A549 (cell line): ENCODE data around the gene SRSF7. TPM values are rescaled to one million over a fixed set of nuclear protein-coding genes. Genes with fewer than 3 reads are reported as not detected.
"Not testable (repeated sequence)": the region's sequence is repeated elsewhere in the genome, so short reads cannot be mapped to it uniquely, and the experiment has no call there.

Source experiments
- ATAC-seq, 2 experiments: fragments of 200-7000 bp in 1 of 2; fragments of >200 bp in 1 of 2; cut with Nextera tagmentation in 1 of 2; cut with Tn5 transposase in 1 of 2; 3 replicates each; pipeline versions ENCODE4 v1.8.0 to v1.9.1; 2018 to 2020; ENCODE audit warnings: mild to moderate bottlenecking in 1 of 2, moderate library complexity in 1 of 2
- CTCF ChIA-PET: fragments of 300-600 bp; sonication (Branson Sonifier 250); formaldehyde crosslinking; extraction: SDS; loops from one replicate; lab custom pipeline; 2021; ENCODE audit warnings: antibody characterized with exemption, inconsistent platforms; lab: Yijun Ruan, JAX
- POLR2A ChIA-PET: fragments of 350-600 bp; formaldehyde crosslinking; extraction: SDS; loops from one replicate; lab custom pipeline; 2021; ENCODE audit warnings: antibody characterized with exemption, inconsistent platforms; lab: Yijun Ruan, JAX
- DNase-seq, 2 experiments: peaks; one replicate each; pipeline versions ENCODE4 v3.0.0 to v3.0.0-alpha.2; 2011 to 2016; ENCODE audit warnings: low read depth in 1 of 2, low spot score in 1 of 2
- FAIRE-seq: peaks from 2 replicates; lab custom pipeline; 2011; peaks lifted over from hg19 to GRCh38; lab: Jason Lieb, UNC
- H3K27ac ChIP-seq, 2 experiments: fragments of >200 bp; sonication (Bioruptor Twin); formaldehyde crosslinking; 3 replicates each; pipeline ENCODE4 v1.5.1; 2016 to 2017
- H3K4me1 ChIP-seq: fragments of >200 bp; sonication (Bioruptor Twin); formaldehyde crosslinking; 3 replicates; pipeline ENCODE4 v1.6.1; 2016
- H3K4me2 ChIP-seq: fragments of >200 bp; sonication (Bioruptor Twin); formaldehyde crosslinking; 3 replicates; pipeline ENCODE4 v1.6.1; 2016
- H3K4me3 ChIP-seq: fragments of >200 bp; sonication (Bioruptor Twin); formaldehyde crosslinking; 3 replicates; pipeline ENCODE4 v1.5.1; 2016
- H3K9me3 ChIP-seq: fragments of >200 bp; sonication (Bioruptor Twin); formaldehyde crosslinking; 3 replicates; pipeline ENCODE4 v1.6.1; 2016
- CEBPB ChIP-seq, 2 experiments: fragments of >200 bp in 1 of 2; sonication (Bioruptor Twin) in 1 of 2; formaldehyde crosslinking in 1 of 2; IDR thresholded peaks; 2 replicates each; pipeline ENCODE4 v1.6.1; 2012 to 2016
- CHD2 ChIP-seq: fragments of 150-350 bp; IDR thresholded peaks from 2 replicates; pipeline ENCODE4 v1.6.1; 2014; ENCODE audit warnings: low read length; ENCODE audit not compliant: partially characterized antibody
- FOSL2 ChIP-seq, 2 experiments: fragments of 450-650 bp in 1 of 2; fragments of >200 bp in 1 of 2; sonication (Bioruptor Twin) in 1 of 2; formaldehyde crosslinking; IDR thresholded peaks; 2 replicates each; pipeline versions ENCODE4 v1.5.0 to v1.6.1; 2016 to 2020; ENCODE audit warnings: mild to moderate bottlenecking in 1 of 2, moderate library complexity in 1 of 2
- HOXB5 ChIP-seq: fragments of 250-450 bp; sonication (Bioruptor Pico); IDR thresholded peaks from 2 replicates; pipeline ENCODE4 v1.5.0; 2020; ENCODE audit warnings: mild to moderate bottlenecking, moderate library complexity
- KDM5A ChIP-seq: fragments of 200-600 bp; sonication (generic); IDR thresholded peaks from 2 replicates; pipeline ENCODE4 v1.6.1; 2016; ENCODE audit warnings: antibody characterized with exemption, mild to moderate bottlenecking
- MAFK ChIP-seq: fragments of 450-650 bp; IDR thresholded peaks from 2 replicates; pipeline ENCODE4 v1.6.1; 2014; ENCODE audit not compliant: partially characterized antibody
- SREBF2 ChIP-seq: fragments of 450-650 bp; IDR thresholded peaks from 2 replicates; pipeline ENCODE4 v1.6.1; 2014; ENCODE audit warnings: mild to moderate bottlenecking, moderate library complexity
- ZC3H11A ChIP-seq: fragments of 450-650 bp; IDR thresholded peaks from 2 replicates; pipeline ENCODE4 v1.6.1; 2014; ENCODE audit warnings: antibody characterized with exemption, mild to moderate bottlenecking
- ZNF302 ChIP-seq: fragments of 250-450 bp; sonication (Bioruptor Pico); IDR thresholded peaks from 2 replicates; pipeline ENCODE4 v1.9.0; 2021; ENCODE audit warnings: inconsistent platforms, mild to moderate bottlenecking, moderate library complexity
- ZSCAN20 ChIP-seq: fragments of 250-450 bp; sonication (Bioruptor Pico); IDR thresholded peaks from 2 replicates; pipeline ENCODE4 v1.8.0; 2022; ENCODE audit warnings: mild to moderate bottlenecking, moderate library complexity
- WGBS: methylation state at CpG from one replicate; pipeline ENCODE4 v1.1.6; 2017; ENCODE audit errors: missing lambda C conversion rate; 5-methylcytosine and 5-hydroxymethylcytosine counted together
- polyA plus RNA-seq, 4 experiments: library from polyadenylated mRNA; depleted of rRNA in 3 of 4; stranded (reverse); fragments of >200 nt; fragmentation: RNase III in 1 of 4; extraction: RNeasy Plus Mini Kit Qiagen cat#74134 plus additional on column Dnase treatment in 1 of 4; gene quantifications; 2 replicates in 3 of 4; 3 replicates in 1 of 4; pipeline ENCODE4 v1.2.3, GENCODE V29; 2011 to 2017
- TF ChIP-seq, protein P1 (sequence below): fragments of 150-350 bp; IDR thresholded peaks from 2 replicates; pipeline ENCODE4 v1.6.1; 2014; ENCODE audit warnings: low read depth, mild to moderate bottlenecking, low read length

Gene SRSF7
- polyA plus RNA-seq, 2 of the 4 experiments (the other 2 are of a cell fraction) = 397 to 544 TPM

DNA sequence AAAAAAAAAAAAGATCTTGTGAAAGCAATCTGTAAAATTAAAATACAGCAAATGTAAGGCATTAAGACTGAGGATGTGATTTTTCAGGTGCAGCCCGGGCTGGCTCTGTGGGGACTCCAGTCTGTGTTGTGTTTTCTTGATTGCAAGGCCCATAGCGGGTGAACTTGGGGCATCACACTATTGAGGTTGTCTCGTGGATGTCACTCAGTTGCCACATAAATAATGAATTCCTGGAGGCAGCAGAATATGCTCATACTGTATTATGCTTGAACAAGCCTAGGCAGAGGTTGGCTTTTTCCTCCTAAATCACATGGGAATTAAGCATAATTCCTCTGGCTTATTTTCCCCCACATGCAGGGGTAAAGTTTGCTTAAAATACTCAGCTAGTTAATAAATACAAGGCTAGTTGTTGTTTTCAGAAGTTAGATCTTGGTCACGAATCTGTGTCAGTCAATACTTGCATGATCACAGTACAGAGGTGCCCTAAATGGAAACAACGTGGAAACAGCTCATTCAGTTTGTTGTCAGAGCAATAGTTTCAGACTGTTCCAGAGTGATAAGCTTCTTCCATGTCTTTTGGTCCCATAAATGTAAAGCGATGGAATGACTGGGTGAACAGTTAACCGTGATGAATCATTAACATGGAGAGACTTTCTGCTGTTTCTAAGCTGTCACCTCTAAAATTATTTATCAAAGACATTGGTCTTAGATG lies 43.2 kb upstream of the SRSF7 start:
- DNase-seq (no peak), ATAC-seq (peak in 1 of 2 experiments; percentile 13; a peak in 3 of 6 replicates), FAIRE-seq (no peak)
- no peak overlapping the region for H3K4me3 ChIP-seq
- WGBS = 57% methylated on average over 7 of the region's 7 CpGs
- TF ChIP-seq MAFK = no peak
- no peak for TF ChIP-seq CHD2
- TF ChIP-seq ZNF302 = no peak
- TF ChIP-seq SREBF2 = no peak
- TF ChIP-seq HOXB5 (CRISPR knock-in tag) = no peak
- TF ChIP-seq ZC3H11A = no peak
- no peak for TF ChIP-seq KDM5A
- no peaks in the 10 kb centered on the region for H3K9me3 ChIP-seq
- H3K4me2 ChIP-seq = peak overlapping the region; percentile 28; the same call in 2 of the 3 replicates
- CTCF ChIA-PET = interaction anchor here (0.6 to 1.8 kb wide), 2 partner anchors 12 to 260 kb away, joined by 3 to 8 read pairs; no protein-coding TSS in a partner anchor
- H3K4me1 ChIP-seq = peaks cover 28% of the 10 kb centered on the region
- POLR2A ChIA-PET = interaction anchor here (7.4 kb wide), 1 partner anchor 44 kb away, joined by 38 read pairs; the partner anchor contains the start of gene SRSF7
- 0 out of 6 replicates have a peak overlapping the region, but pooled peaks of 1 of the 2 experiments have one; percentile 10 for H3K27ac ChIP-seq

DNA sequence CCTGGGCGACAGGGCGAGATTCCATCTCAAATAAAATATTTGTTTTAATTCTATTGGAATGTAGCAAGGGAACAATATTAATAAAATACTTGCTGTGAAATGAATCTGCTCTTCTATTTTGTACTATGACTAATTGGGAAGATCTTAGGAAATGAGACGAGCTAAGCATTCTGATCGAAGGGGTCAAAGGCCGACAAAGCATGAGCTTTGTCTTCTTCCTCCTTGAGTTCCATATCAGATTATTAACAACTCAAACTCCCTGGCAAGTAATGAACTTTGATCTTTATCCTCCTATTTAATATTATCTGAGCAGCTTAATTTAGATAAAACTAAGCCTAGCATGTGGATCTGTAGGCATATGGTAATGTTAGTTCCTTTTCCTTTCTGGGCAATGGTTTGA lies 42.4 kb upstream of the SRSF7 start:
- DNase-seq (no peak), ATAC-seq (no peak), FAIRE-seq (no peak)
- H3K4me1 ChIP-seq = peaks cover 28% of the 10 kb centered on the region
- H3K27ac ChIP-seq = no peak overlapping the region
- WGBS = 96% methylated on average over 5 of the region's 5 CpGs
- peak; percentile 47 for TF ChIP-seq MAFK
- no peak for TF ChIP-seq FOSL2 (IDR thresholded peaks at IDR 0.05)
- no peak for TF ChIP-seq FOSL2 (CRISPR knock-in tag; IDR thresholded peaks at IDR 0.05)
- no peak overlapping the region for H3K4me3 ChIP-seq
- H3K4me2 ChIP-seq = no peak overlapping the region
- CTCF ChIA-PET = no interaction called here
- H3K9me3 ChIP-seq = no peaks in the 10 kb centered on the region
- POLR2A ChIA-PET = interaction anchor here (1.4 kb wide), 1 partner anchor 42 kb away, joined by 5 read pairs; the partner anchor contains the start of gene SRSF7

DNA sequence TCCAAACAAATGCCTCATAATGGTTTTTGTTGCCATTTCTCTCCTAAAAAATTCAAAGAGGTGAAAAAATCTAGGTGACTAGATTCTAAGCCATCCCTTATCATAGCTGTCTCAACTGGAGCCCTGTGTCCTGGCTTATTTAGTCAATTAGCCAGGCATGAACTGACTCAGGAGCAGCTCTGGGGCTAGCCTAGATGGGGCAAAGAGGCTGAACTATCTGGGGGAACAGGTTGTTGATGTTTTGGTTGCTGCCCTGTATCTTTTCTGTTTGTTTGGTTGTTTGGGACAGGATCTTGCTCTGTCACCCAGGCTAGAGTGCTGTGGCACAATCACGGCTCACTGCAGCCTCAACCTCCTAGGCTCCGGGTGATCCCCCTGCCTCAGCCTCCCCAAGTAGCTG lies 41.6 kb upstream of the SRSF7 start:
- Histone ChIP-seq H3K4me2 (no peak overlapping the region), H3K4me1 (peaks cover 24% of the 10 kb centered on the region)
- DNase-seq (no peak), ATAC-seq (no peak)
- WGBS = 46% methylated on average over 2 of the region's 2 CpGs
- TF ChIP-seq, protein P1, sequence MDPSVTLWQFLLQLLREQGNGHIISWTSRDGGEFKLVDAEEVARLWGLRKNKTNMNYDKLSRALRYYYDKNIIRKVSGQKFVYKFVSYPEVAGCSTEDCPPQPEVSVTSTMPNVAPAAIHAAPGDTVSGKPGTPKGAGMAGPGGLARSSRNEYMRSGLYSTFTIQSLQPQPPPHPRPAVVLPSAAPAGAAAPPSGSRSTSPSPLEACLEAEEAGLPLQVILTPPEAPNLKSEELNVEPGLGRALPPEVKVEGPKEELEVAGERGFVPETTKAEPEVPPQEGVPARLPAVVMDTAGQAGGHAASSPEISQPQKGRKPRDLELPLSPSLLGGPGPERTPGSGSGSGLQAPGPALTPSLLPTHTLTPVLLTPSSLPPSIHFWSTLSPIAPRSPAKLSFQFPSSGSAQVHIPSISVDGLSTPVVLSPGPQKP = no peak
- no peak for TF ChIP-seq ZSCAN20
- no peak for TF ChIP-seq CEBPB (IDR thresholded peaks at IDR 0.05)
- TF ChIP-seq, all 56 proteins: peak for 0
- FAIRE-seq = no peak
- ChIA-PET CTCF (no interaction called here), POLR2A (interaction anchor here (1.4 kb wide), 1 partner anchor 42 kb away, joined by 5 read pairs; the partner anchor contains the start of gene SRSF7)
- H3K9me3 ChIP-seq = no peaks in the 10 kb centered on the region
- H3K27ac ChIP-seq = no peak overlapping the region
- H3K4me3 ChIP-seq = no peak overlapping the region

DNA sequence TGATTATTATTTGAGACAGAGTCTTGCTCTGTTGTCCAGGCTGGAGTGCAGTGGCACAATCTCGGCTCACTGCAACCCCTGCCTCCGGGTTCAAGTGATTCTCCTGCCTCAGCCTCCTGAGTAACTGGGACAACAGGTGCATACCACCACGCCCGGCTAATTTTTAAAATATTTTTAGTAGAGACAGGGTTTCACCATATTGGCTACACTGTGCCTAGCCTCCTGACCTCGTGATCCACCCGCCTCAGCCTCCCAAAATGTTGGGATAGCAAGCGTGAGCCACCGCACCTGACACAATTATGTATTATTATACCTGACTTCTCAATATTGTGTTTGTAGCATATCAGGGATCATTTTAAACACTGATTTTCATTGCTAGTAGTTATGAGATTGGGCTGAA lies 41.2 kb upstream of the SRSF7 start:
- H3K9me3 ChIP-seq, H3K4me3 ChIP-seq, FAIRE-seq, CTCF ChIA-PET, DNase-seq, ATAC-seq, H3K27ac ChIP-seq, H3K4me2 ChIP-seq: not testable (repeated sequence)
- POLR2A ChIA-PET = interaction anchor here (1.4 kb wide), 1 partner anchor 41 kb away, joined by 5 read pairs; the partner anchor contains the start of gene SRSF7
- 87% methylated on average over 8 of the region's 8 CpGs for WGBS
- H3K4me1 ChIP-seq = peaks cover 19% of the 10 kb centered on the region

DNA sequence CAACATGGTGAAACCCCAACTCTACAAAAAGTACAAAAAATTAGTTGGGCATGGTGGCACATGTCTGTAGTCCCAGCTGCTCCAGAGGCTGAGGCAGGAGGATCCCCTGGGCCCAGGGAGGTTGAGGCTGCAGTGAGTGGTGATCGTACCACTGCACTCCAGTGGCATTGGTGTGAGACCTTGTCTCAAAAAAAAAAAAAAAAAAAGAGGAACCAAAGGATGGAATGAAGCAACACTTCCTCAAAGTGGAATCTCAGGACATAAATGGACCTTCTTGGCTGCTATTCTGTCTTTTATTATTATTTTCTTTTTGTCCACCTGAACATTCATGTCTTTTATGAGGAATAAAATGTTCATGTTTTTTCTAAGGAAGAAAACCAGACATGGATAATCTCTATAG lies 40.6 kb upstream of the SRSF7 start:
- no peak for DNase-seq
- ChIA-PET POLR2A (interaction anchor here (3.8 kb wide), 1 partner anchor 40 kb away, joined by 10 read pairs; the partner anchor contains the start of gene SRSF7), CTCF (no interaction called here)
- no peak overlapping the region for H3K4me2 ChIP-seq
- no peak for FAIRE-seq
- no peak overlapping the region for H3K4me3 ChIP-seq
- H3K27ac ChIP-seq = no peak overlapping the region
- 71% methylated on average over 1 of the region's 1 CpG for WGBS
- H3K9me3 ChIP-seq = no peaks in the 10 kb centered on the region
- no peak for ATAC-seq
- H3K4me1 ChIP-seq = peaks cover 14% of the 10 kb centered on the region
- no peak for TF ChIP-seq ZSCAN20
